Caco-2 (cell line): ENCODE data around the gene TAF11L8. TPM values are rescaled to one million over a fixed set of nuclear protein-coding genes. Genes with fewer than 3 reads are reported as not detected.
"Not testable (repeated sequence)": the region's sequence is repeated elsewhere in the genome, so short reads cannot be mapped to it uniquely, and the experiment has no call there.

Source experiments
- Bru-seq: library from RNA; stranded (reverse); fragments of 400-500 nt; gene quantifications from one replicate; lab custom pipeline; 2021; lab: Mats Ljungman, UMichigan
- BruChase-seq, 2 experiments: library from RNA; stranded (reverse); fragments of 400-500 nt; gene quantifications; one replicate each; lab custom pipeline; 2021; lab: Mats Ljungman, UMichigan
- BruUV-seq: library from RNA; stranded (reverse); fragments of 400-500 nt; replicated peaks from 2 replicates; lab custom pipeline; 2021; lab: Mats Ljungman, UMichigan
- CTCF ChIA-PET: fragments of 300-600 bp; sonication (Branson Sonifier 250); formaldehyde crosslinking; loops from one replicate; lab custom pipeline; 2022; ENCODE audit warnings: antibody characterized with exemption; lab: Charles Lee
- POLR2A ChIA-PET: fragments of 300-600 bp; sonication (Branson Sonifier 250); formaldehyde crosslinking; loops from one replicate; lab custom pipeline; 2022; ENCODE audit warnings: antibody characterized with exemption; lab: Charles Lee
- DNase-seq, 2 experiments: peaks; one replicate each; pipeline versions ENCODE4 v3.0.0 to v3.0.0-alpha.2; 2020 to 2022
- H3K27me3 ChIP-seq: replicated peaks from 2 replicates; pipeline ENCODE4 v1.6.0; 2011; ENCODE audit warnings: low read length; ENCODE audit not compliant: control insufficient read depth, insufficient read depth
- H3K36me3 ChIP-seq: 2 replicates; pipeline ENCODE4 v1.5.1; 2011; ENCODE audit warnings: low read length; ENCODE audit not compliant: control insufficient read depth, insufficient read depth
- H3K4me1 ChIP-seq: fragments of 250-450 bp; sonication (Bioruptor Pico); 2 replicates; pipeline ENCODE4 v1.5.1; 2020; ENCODE audit warnings: mild to moderate bottlenecking
- H3K4me3 ChIP-seq: 2 replicates; pipeline ENCODE4 v1.5.1; 2011; ENCODE audit warnings: low read depth, mild to moderate bottlenecking, control low read depth, low read length
- H3K9me3 ChIP-seq: fragments of 250-450 bp; sonication (Bioruptor Pico); 2 replicates; pipeline ENCODE4 v1.5.1; 2020; ENCODE audit warnings: mild to moderate bottlenecking, moderate library complexity
- H3K27ac Mint-ChIP-seq: one replicate; pipeline ENCODE4 v1.8.0; 2022; ENCODE audit warnings: mixed read lengths; ENCODE audit not compliant: unreplicated experiment
- H3K27me3 Mint-ChIP-seq: one replicate; pipeline ENCODE4 v1.8.0; 2022; ENCODE audit warnings: mixed read lengths; ENCODE audit not compliant: insufficient read depth, unreplicated experiment
- H3K36me3 Mint-ChIP-seq: one replicate; pipeline ENCODE4 v1.8.0; 2022; ENCODE audit warnings: mild to moderate bottlenecking, mixed read lengths; ENCODE audit not compliant: insufficient read depth, unreplicated experiment
- H3K4me1 Mint-ChIP-seq: one replicate; pipeline ENCODE4 v1.8.0; 2022; ENCODE audit warnings: low read depth, mixed read lengths; ENCODE audit not compliant: unreplicated experiment
- H3K4me3 Mint-ChIP-seq: one replicate; pipeline ENCODE4 v1.8.0; 2022; ENCODE audit warnings: mild to moderate bottlenecking, moderate library complexity, mixed read lengths; ENCODE audit not compliant: unreplicated experiment
- H3K9me3 Mint-ChIP-seq: one replicate; pipeline ENCODE4 v1.8.0; 2022; ENCODE audit warnings: mixed read lengths; ENCODE audit not compliant: unreplicated experiment
- CTCF ChIP-seq, 2 experiments: fragments of 200-600 bp in 1 of 2; IDR thresholded peaks; 1 replicate in 1 of 2; 2 replicates in 1 of 2; pipeline versions ENCODE4 v1.5.1 to v1.8.0; 2011 to 2022; ENCODE audit warnings: antibody characterized with exemption in 1 of 2, control low read depth in 1 of 2, inconsistent platforms in 1 of 2, low read depth in 1 of 2, low read length in 1 of 2, mild to moderate bottlenecking in 1 of 2, moderate library complexity in 1 of 2; ENCODE audit not compliant: insufficient read depth in 1 of 2, severe bottlenecking in 1 of 2, unreplicated experiment in 1 of 2
- intact Hi-C: fragments of 100-400 bp; cut with micrococcal nuclease; formaldehyde crosslinking; loops from one replicate; pipeline ENCODE4 v1.10.0; 2022; ENCODE audit not compliant: unreplicated experiment
- long read RNA-seq: library from polyadenylated mRNA; stranded (forward); transcript quantifications from one replicate; pipeline ENCODE4 v2.0.0, GENCODE V29; 2022
- total RNA-seq: library from RNA; stranded (reverse); gene quantifications from 2 replicates; pipeline ENCODE4 v1.2.3, GENCODE V29; 2022

The TAF11L8 gene
- not detected in 2 replicates for total RNA-seq
- not detected for Bru-seq, nascent RNA
- BruChase-seq, experiment 1, labeled RNA remaining after a 2-hour chase = not detected
- not detected for BruChase-seq, experiment 2, labeled RNA remaining after a 6-hour chase
- long read RNA-seq = 0 reads

- H3K9me3 Mint-ChIP-seq, H3K4me3 Mint-ChIP-seq, H3K27me3 Mint-ChIP-seq, DNase-seq, H3K9me3 ChIP-seq, H3K4me1 ChIP-seq, H3K4me3 ChIP-seq, BruUV-seq, H3K27ac Mint-ChIP-seq, POLR2A ChIA-PET, CTCF ChIA-PET, H3K36me3 ChIP-seq, H3K4me1 Mint-ChIP-seq, H3K36me3 Mint-ChIP-seq, intact Hi-C loops, H3K27me3 ChIP-seq: not testable (repeated sequence)
Observed at GRCh38 chr5:17590860-17591259, at the start of gene TAF11L8. Gene TAF11L8 (minus strand): TSS chr5:17590960.

DNA sequence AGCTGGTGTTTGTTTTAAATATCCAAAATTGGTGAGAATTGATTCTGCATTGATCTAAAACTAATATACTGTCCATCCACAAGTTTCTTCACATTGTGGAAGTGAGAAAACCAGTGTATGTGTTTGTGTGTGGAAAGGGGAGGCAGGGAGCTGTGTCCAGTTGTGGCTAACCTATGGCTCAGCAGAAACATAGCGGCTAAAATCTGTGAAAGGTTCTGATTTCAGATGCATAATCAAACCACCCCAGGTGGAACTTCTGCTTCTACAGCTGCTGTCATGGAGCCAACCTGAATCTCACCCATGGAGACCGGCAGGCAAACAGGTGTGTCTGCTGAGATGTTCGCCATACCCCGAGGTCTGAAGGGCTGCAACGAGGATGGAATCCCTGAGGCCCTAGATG, 43.4 kb upstream of the TAF11L8 start, which contains the start of gene TAF11L14:
Gene TAF11L14, plus strand, starts transcription at position 301 of the 400 bp plus-strand sequence.
- no peak for TF ChIP-seq CTCF (IDR thresholded peaks at IDR 0.05; ENCODE audit: insufficient read depth in 1 of 2, low read depth in 1 of 2, low read length in 1 of 2, severe bottlenecking in 1 of 2, unreplicated experiment in 1 of 2)
- ChIA-PET POLR2A (no interaction called here), CTCF (no interaction called here)
- DNase-seq = no peak
- Mint-ChIP-seq H3K9me3 (no peaks in the 10 kb centered on the region), H3K27me3 (peaks cover 7% of the 10 kb centered on the region), H3K4me3 (no peak within 1 kb of the TSS), H3K27ac (no peak within 1 kb of the TSS), H3K4me1 (no peaks in the 10 kb centered on the region), H3K36me3 (no peaks in the 10 kb centered on the region)
- Histone ChIP-seq H3K27me3 (no peaks in the 10 kb centered on the region), H3K36me3 (no peaks in the 10 kb centered on the region), H3K4me1 (no peaks in the 10 kb centered on the region), H3K9me3 (no peaks in the 10 kb centered on the region), H3K4me3 (no peak within 1 kb of the TSS)
- BruUV-seq = no TSS peak
- intact Hi-C loops = no loop called here

- H3K36me3 ChIP-seq, intact Hi-C loops, H3K9me3 Mint-ChIP-seq, DNase-seq, H3K4me3 Mint-ChIP-seq, H3K27me3 ChIP-seq, H3K27ac Mint-ChIP-seq, H3K27me3 Mint-ChIP-seq, H3K9me3 ChIP-seq, H3K4me1 Mint-ChIP-seq, H3K36me3 Mint-ChIP-seq, BruUV-seq, H3K4me3 ChIP-seq, H3K4me1 ChIP-seq, POLR2A ChIA-PET, CTCF ChIA-PET: not testable (repeated sequence)
Observed at GRCh38 chr5:17631788-17632187, 41.0 kb upstream of the TAF11L8 start, which contains the start of gene TAF11L13. Gene TAF11L13 (plus strand): TSS chr5:17632088.

DNA sequence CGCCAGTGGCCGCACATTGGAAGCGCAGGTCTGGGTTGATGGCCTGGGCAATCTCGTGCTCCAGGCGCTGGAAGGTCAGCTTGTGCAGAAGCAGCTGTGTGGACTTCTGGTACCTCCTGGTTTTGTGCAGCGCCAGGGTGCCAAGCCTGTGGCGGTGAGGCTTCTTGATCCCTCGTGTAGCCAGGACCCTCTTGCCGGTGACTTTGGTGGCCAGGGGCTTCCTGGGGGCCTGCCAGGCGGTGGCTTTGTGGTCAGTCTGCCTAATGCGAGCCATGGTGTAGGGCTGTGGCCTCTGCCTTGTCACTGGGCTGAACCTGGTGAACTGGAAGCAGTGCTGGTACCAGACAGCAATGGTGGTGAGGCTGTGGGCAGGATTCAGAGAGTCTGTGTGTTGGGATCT, 34.9 kb upstream of the TAF11L8 start:
- Mint-ChIP-seq H3K27ac (no peak overlapping the region), H3K9me3 (no peaks in the 10 kb centered on the region), H3K4me1 (no peaks in the 10 kb centered on the region), H3K27me3 (no peaks in the 10 kb centered on the region), H3K36me3 (no peaks in the 10 kb centered on the region), H3K4me3 (no peak overlapping the region)
- ChIA-PET POLR2A (no interaction called here), CTCF (no interaction called here)
- Histone ChIP-seq H3K27me3 (no peaks in the 10 kb centered on the region), H3K36me3 (no peaks in the 10 kb centered on the region), H3K4me1 (no peaks in the 10 kb centered on the region), H3K4me3 (no peak overlapping the region), H3K9me3 (no peaks in the 10 kb centered on the region)
- intact Hi-C loops = no loop called here
- no peak for TF ChIP-seq CTCF (IDR thresholded peaks at IDR 0.05; ENCODE audit: insufficient read depth in 1 of 2, low read depth in 1 of 2, low read length in 1 of 2, severe bottlenecking in 1 of 2, unreplicated experiment in 1 of 2)
- no peak for DNase-seq
- no TSS peak for BruUV-seq
